Neutrophil (primary cell): ENCODE results near the gene TRMT2B.

ENCODE experiments used
- H3K27ac ChIP-seq: fragments of 200-600 bp; sonication (generic); 2 replicates; pipeline ENCODE4 v1.5.1; 2016; ENCODE audit warnings: mild to moderate bottlenecking, moderate library complexity
- H3K27me3 ChIP-seq: fragments of 200-600 bp; sonication (generic); 2 replicates; pipeline ENCODE4 v1.6.0; 2016; ENCODE audit warnings: mild to moderate bottlenecking
- H3K36me3 ChIP-seq: fragments of 200-600 bp; sonication (generic); 2 replicates; pipeline ENCODE4 v1.5.1; 2017
- H3K4me1 ChIP-seq, 2 experiments: fragments of 200-600 bp in 1 of 2; sonication (generic) in 1 of 2; 1 replicate in 1 of 2; 2 replicates in 1 of 2; pipeline versions ENCODE4 v1.5.1 to v1.6.1; 2013 to 2016; ENCODE audit warnings: low read depth in 1 of 2, low read length in 1 of 2, mild to moderate bottlenecking in 1 of 2, moderate library complexity in 1 of 2; ENCODE audit not compliant: control insufficient read depth in 1 of 2, insufficient read depth in 1 of 2
- H3K4me3 ChIP-seq, 2 experiments: fragments of 200-600 bp in 1 of 2; sonication (generic) in 1 of 2; 1 replicate in 1 of 2; 2 replicates in 1 of 2; pipeline ENCODE4 v1.5.1; 2013 to 2016; ENCODE audit warnings: low read depth in 1 of 2, low read length in 1 of 2, mild to moderate bottlenecking in 1 of 2, moderate library complexity in 1 of 2
- H3K9me3 ChIP-seq: fragments of 200-600 bp; sonication (generic); 2 replicates; pipeline ENCODE4 v1.5.1; 2016
- TF ChIP-seq, protein P1 (sequence below): fragments of 200-600 bp; sonication (generic); IDR thresholded peaks from 2 replicates; pipeline ENCODE4 v1.5.1; 2016; ENCODE audit warnings: antibody characterized with exemption

TRMT2B gene

DNA sequence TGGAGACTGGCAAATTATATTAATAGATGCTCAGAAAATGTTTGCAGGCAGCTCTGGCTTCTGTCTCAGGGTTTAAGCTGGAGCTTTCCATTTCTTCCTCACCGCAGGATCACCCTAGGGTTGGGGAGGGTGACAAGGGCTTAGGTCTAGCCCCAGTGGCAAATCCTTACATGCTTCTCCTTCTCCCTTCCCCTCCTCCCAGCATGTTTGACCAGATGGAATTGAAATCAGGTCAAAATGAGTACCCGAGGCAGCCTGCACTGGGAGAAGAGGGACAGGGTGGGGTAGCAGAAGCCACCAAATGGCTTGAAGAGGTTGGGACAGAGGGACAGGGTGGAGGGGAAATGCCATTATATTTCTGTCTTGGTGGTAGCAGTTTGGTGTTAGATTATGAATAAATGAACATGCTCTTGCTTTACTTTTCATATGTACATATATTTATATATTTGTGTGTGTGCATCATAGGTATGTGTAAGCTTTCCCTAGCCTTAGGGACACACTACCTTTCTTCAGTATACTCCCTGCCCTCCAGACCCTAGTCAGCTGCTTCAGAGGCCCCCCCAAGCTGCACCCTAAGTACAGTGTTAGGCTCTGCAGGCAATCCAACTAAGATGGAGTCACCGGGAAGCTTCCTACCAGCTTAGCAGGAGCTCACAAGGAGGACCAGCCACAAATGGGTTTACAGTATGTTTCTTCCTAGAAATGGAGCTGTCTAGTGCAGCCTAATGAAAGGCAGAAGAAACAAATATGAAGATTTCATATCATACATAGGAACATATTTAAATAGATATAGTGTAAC is 28.6 kb upstream of the TRMT2B start:
- Histone ChIP-seq H3K9me3 (no peaks in the 10 kb centered on the region), H3K4me1 (no peaks in the 10 kb centered on the region), H3K27me3 (peaks cover 46% of the 10 kb centered on the region), H3K36me3 (no peaks in the 10 kb centered on the region), H3K27ac (no peak overlapping the region), H3K4me3 (no peak overlapping the region)
- TF ChIP-seq, protein P1, sequence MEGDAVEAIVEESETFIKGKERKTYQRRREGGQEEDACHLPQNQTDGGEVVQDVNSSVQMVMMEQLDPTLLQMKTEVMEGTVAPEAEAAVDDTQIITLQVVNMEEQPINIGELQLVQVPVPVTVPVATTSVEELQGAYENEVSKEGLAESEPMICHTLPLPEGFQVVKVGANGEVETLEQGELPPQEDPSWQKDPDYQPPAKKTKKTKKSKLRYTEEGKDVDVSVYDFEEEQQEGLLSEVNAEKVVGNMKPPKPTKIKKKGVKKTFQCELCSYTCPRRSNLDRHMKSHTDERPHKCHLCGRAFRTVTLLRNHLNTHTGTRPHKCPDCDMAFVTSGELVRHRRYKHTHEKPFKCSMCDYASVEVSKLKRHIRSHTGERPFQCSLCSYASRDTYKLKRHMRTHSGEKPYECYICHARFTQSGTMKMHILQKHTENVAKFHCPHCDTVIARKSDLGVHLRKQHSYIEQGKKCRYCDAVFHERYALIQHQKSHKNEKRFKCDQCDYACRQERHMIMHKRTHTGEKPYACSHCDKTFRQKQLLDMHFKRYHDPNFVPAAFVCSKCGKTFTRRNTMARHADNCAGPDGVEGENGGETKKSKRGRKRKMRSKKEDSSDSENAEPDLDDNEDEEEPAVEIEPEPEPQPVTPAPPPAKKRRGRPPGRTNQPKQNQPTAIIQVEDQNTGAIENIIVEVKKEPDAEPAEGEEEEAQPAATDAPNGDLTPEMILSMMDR = no peak

DNA sequence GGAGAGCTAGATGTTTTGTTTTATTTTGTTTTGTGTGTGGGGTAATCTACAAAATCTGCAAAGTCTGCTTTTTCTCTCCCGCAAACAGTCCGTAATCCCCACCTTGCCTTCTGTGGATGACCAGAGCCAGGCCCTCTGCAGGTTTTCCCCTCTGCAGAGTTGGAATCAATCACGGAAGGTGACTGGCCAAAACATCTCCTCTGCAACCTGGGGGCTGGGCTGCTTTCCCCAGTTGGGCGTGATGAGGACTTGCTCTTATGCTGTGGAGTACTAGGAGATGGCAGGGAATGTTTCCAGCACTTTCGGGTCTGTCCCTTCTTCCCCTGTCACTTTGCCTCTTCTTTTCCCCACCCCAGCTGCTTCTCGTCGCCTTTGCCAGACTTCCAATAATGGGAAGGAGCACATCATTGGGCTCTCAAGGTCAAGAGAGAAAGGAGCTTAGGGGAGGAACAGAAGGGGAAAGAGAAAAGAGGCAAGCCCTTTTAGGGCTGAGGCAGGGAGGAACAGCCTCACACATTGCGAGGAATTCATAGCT is 27.9 kb upstream of the TRMT2B start:
- Histone ChIP-seq H3K9me3 (no peaks in the 10 kb centered on the region), H3K36me3 (no peaks in the 10 kb centered on the region), H3K4me3 (no peak overlapping the region), H3K4me1 (no peaks in the 10 kb centered on the region), H3K27ac (no peak overlapping the region), H3K27me3 (peaks cover 46% of the 10 kb centered on the region)
- TF ChIP-seq, protein P1 = no peak

- no peak within 1 kb of the TSS for H3K4me3 ChIP-seq
- no peak within 1 kb of the TSS for H3K27ac ChIP-seq
- H3K27me3 ChIP-seq = peaks cover 46% of the 10 kb centered on the region
- no peaks in the 10 kb centered on the region for H3K9me3 ChIP-seq
- no peaks in the 10 kb centered on the region for H3K4me1 ChIP-seq
- TF ChIP-seq, protein P1 = no peak
- H3K36me3 ChIP-seq = no peaks in the 10 kb centered on the region
Measured at GRCh38 chrX:101078716-101079598, 27.0 kb upstream of the TRMT2B start, which contains the start of gene TMEM35A. Gene TMEM35A, plus strand, starts transcription at chrX:101078879. Its CDS starts 124 bp downstream, at chrX:101079003.

GRCh38 chrX:101071582-101071981 is 19.7 kb upstream of the TRMT2B start:
- no peaks in the 10 kb centered on the region for H3K27me3 ChIP-seq
- no peaks in the 10 kb centered on the region for H3K36me3 ChIP-seq
- no peaks in the 10 kb centered on the region for H3K4me1 ChIP-seq
- H3K27ac ChIP-seq = no peak overlapping the region
- no peaks in the 10 kb centered on the region for H3K9me3 ChIP-seq
- H3K4me3 ChIP-seq = no peak overlapping the region
- TF ChIP-seq, protein P1 = no peak

DNA sequence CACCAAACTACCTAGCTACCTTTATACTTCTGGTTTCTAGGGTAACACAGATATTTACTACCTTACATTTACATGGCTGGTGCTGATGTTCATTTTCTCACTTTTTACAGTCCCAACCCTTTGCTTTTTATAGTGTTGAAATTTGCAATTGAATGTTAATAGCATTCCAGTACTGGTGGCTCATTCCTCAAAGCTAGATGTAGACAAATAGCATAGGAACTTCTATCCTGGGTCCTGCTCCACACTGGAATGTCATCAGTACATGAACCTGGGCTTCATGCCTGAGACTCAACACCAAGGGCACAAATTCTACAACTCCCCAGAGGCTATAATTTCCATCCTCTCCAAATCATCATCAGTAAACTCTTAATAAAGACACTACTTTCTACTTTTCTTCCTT is 10.3 kb upstream of the TRMT2B start:
- no peak overlapping the region for H3K27ac ChIP-seq
- no peak overlapping the region for H3K4me3 ChIP-seq
- TF ChIP-seq, protein P1 = no peak
- no peaks in the 10 kb centered on the region for H3K36me3 ChIP-seq
- no peaks in the 10 kb centered on the region for H3K27me3 ChIP-seq
- H3K4me1 ChIP-seq = no peaks in the 10 kb centered on the region
- no peaks in the 10 kb centered on the region for H3K9me3 ChIP-seq
